Measurements from ENCODE around the gene SBNO2. TPM values are rescaled to one million over a fixed set of nuclear protein-coding genes. Genes with fewer than 3 reads are reported as not detected.

The SBNO2 gene
- total and polyA plus RNA-seq, 2 of the 4 experiments (the other 2 are of a cell fraction) = 13.4 to 40.5 TPM

- Histone ChIP-seq H4K20me1 (ENCODE audit: insufficient read depth, low read length) (no peaks in the 10 kb centered on the region; the same call in 1 of the 2 replicates), H3K27ac (ENCODE audit: insufficient read depth, low read length) (no peak overlapping the region), H4K91ac (ENCODE audit: insufficient read depth, low read depth, low read length) (no peak overlapping the region), H2BK120ac (ENCODE audit: low read depth, low read length) (no peak overlapping the region), H3K14ac (replicated peaks; ENCODE audit: low read depth, low read length) (no peak overlapping the region), H3K4me2 (ENCODE audit: low read depth, low read length) (no peak overlapping the region), H2AFZ (replicated peaks; ENCODE audit: low read length, poor library complexity) (no peak overlapping the region), H2AK5ac (ENCODE audit: low read depth, low read length) (no peak overlapping the region; the same call in 1 of the 2 replicates), H3K79me1 (ENCODE audit: low read depth in 1 of 2, low read length in 2 of 2) (no peaks in the 10 kb centered on the region), H3K9me1 (ENCODE audit: insufficient read depth, low read length) (no peaks in the 10 kb centered on the region), H2BK20ac (ENCODE audit: low read depth, low read length) (no peak overlapping the region), H2BK5ac (ENCODE audit: low read depth, low read length, poor library complexity, severe bottlenecking) (no peak overlapping the region), H3K18ac (ENCODE audit: low read depth, low read length) (no peak overlapping the region), H3K56ac (ENCODE audit: extremely low read depth, insufficient read depth, low read length) (no peak overlapping the region), H3K4me1 (ENCODE audit: control insufficient read depth, insufficient read depth, low read length) (no peaks in the 10 kb centered on the region), H3K4me3 (ENCODE audit: insufficient read depth, low read depth, low read length) (no peak overlapping the region), H2AK9ac (replicated peaks; ENCODE audit: low read depth, low read length, poor library complexity) (no peak overlapping the region), H4K5ac (ENCODE audit: low read depth, low read length) (no peak overlapping the region), H3K23ac (ENCODE audit: low read depth, low read length) (no peak overlapping the region), H3K9me3 (ENCODE audit: control insufficient read depth, insufficient read depth, low read length) (peaks cover 2% of the 10 kb centered on the region; the same call in 1 of the 2 replicates), H3K27me3 (ENCODE audit: control insufficient read depth, insufficient read depth, low read length) (peaks cover 33% of the 10 kb centered on the region), H2BK15ac (ENCODE audit: low read depth, low read length) (no peak overlapping the region), H4K8ac (ENCODE audit: low read depth in 2 of 2, low read length in 2 of 2) (no peak overlapping the region), H3K9ac (ENCODE audit: low read depth, low read length) (no peak overlapping the region), H3K36me3 (ENCODE audit: control insufficient read depth, insufficient read depth, low read length) (no peaks in the 10 kb centered on the region), H3K4ac (ENCODE audit: low read depth, low read length) (no peak overlapping the region)
- WGBS, 2 experiments (ENCODE audit: extremely low coverage in 2 of 2, insufficient read length in 1 of 2) = 86% methylated on average over 23 of the region's 30 CpGs; no CpG with 5 or more reads in 1 of the 2 experiments
- intact Hi-C loops (cut with micrococcal nuclease) (no loop called here), dilution Hi-C loops (cut with HindIII; ENCODE audit: low sequenced_read_pairs, unreplicated experiment) (no loop called here), in situ Hi-C loops (cut with MboI; ENCODE audit: low sequenced_read_pairs) (no loop called here)
- TF ChIP-seq, protein P1, sequence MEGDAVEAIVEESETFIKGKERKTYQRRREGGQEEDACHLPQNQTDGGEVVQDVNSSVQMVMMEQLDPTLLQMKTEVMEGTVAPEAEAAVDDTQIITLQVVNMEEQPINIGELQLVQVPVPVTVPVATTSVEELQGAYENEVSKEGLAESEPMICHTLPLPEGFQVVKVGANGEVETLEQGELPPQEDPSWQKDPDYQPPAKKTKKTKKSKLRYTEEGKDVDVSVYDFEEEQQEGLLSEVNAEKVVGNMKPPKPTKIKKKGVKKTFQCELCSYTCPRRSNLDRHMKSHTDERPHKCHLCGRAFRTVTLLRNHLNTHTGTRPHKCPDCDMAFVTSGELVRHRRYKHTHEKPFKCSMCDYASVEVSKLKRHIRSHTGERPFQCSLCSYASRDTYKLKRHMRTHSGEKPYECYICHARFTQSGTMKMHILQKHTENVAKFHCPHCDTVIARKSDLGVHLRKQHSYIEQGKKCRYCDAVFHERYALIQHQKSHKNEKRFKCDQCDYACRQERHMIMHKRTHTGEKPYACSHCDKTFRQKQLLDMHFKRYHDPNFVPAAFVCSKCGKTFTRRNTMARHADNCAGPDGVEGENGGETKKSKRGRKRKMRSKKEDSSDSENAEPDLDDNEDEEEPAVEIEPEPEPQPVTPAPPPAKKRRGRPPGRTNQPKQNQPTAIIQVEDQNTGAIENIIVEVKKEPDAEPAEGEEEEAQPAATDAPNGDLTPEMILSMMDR (conservative IDR thresholded peaks at IDR 0.05; ENCODE audit: low read depth, low read length) = no peak
- TF ChIP-seq SMC3 (IDR thresholded peaks at IDR 0.05; ENCODE audit: low read depth, low read length) = no peak
- TF ChIP-seq RFX5 (IDR thresholded peaks at IDR 0.05; ENCODE audit: low read depth, low read length) = no peak
- no peak for TF ChIP-seq MAFK (IDR thresholded peaks at IDR 0.05; ENCODE audit: low read depth, low read length)
- TF ChIP-seq RCOR1 (IDR thresholded peaks at IDR 0.05; ENCODE audit: insufficient replicate concordance, low read length) = no peak
- no peak for TF ChIP-seq MXI1 (IDR thresholded peaks at IDR 0.05; ENCODE audit: borderline replicate concordance, low read depth, low read length)
- TF ChIP-seq, protein P2, sequence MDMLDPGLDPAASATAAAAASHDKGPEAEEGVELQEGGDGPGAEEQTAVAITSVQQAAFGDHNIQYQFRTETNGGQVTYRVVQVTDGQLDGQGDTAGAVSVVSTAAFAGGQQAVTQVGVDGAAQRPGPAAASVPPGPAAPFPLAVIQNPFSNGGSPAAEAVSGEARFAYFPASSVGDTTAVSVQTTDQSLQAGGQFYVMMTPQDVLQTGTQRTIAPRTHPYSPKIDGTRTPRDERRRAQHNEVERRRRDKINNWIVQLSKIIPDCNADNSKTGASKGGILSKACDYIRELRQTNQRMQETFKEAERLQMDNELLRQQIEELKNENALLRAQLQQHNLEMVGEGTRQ (IDR thresholded peaks at IDR 0.05; ENCODE audit: low read depth, low read length) = no peak
- TF ChIP-seq ELK1 (IDR thresholded peaks at IDR 0.05; ENCODE audit: borderline replicate concordance, low read depth, low read length) = no peak
- TF ChIP-seq POLR2A (IDR thresholded peaks at IDR 0.05; ENCODE audit: low read depth, low read length) = no peak
- BruUV-seq (replicated peaks) = no TSS peak
- CTCF ChIA-PET = no interaction called here
- DNase-seq = no peak
- no peak for ATAC-seq (ENCODE audit: low read depth)
- POLR2A ChIA-PET (ENCODE audit: unreplicated experiment) = no interaction called here
Measured at GRCh38 chr19:1073063-1073955, 100.8 kb downstream of the SBNO2 start.

Measured in IMR-90 (cell line).